ENCODE results near the gene DCTN2.
"Not testable (repeated sequence)": the region's sequence is repeated elsewhere in the genome, so short reads cannot be mapped to it uniquely, and the experiment has no call there.

The DCTN2 gene

GRCh38 chr12:57546438-57547287 lies at the start of gene DCTN2:
DCTN2 (minus strand) TSS chr12:57547192; CDS start chr12:57547063, 129 bp downstream.
- FAIRE-seq, result no peak

- FAIRE-seq, result no peak
These were observed 46.2 kb upstream of the DCTN2 start for GRCh38 chr12:57593187-57593586.

GRCh38 chr12:57592551-57593165 lies 45.7 kb upstream of the DCTN2 start:
- FAIRE-seq, result no peak

- no peak for FAIRE-seq
These were observed 44.9 kb upstream of the DCTN2 start for GRCh38 chr12:57591782-57592325.

- no peak for FAIRE-seq
These were observed 44.1 kb upstream of the DCTN2 start, which contains the start of gene PIP4K2C for GRCh38 chr12:57590864-57591781. PIP4K2C (plus strand) TSS chr12:57591192; CDS start chr12:57591290, 98 bp downstream.

- FAIRE-seq, result no peak
These were observed 43.5 kb upstream of the DCTN2 start for GRCh38 chr12:57590479-57590863.

- FAIRE-seq, result not testable (repeated sequence)
These were observed 42.1 kb upstream of the DCTN2 start for GRCh38 chr12:57588951-57589610.

- no peak for FAIRE-seq
These were observed 39.9 kb upstream of the DCTN2 start for GRCh38 chr12:57586832-57587429.

GRCh38 chr12:57586128-57586527 lies 39.1 kb upstream of the DCTN2 start:
- no peak for FAIRE-seq

- FAIRE-seq, result no peak
These were observed 38.2 kb upstream of the DCTN2 start for GRCh38 chr12:57585156-57585555.

GRCh38 chr12:57584690-57585089 lies 37.7 kb upstream of the DCTN2 start:
- FAIRE-seq, result no peak

GRCh38 chr12:57584050-57584449 lies 37.1 kb upstream of the DCTN2 start:
- no peak for FAIRE-seq

GRCh38 chr12:57583008-57583831 lies 36.2 kb upstream of the DCTN2 start:
- peak; percentile 36 for FAIRE-seq

GRCh38 chr12:57582440-57582839 lies 35.4 kb upstream of the DCTN2 start:
- FAIRE-seq, result no peak

- no peak for FAIRE-seq
These were observed 34.8 kb upstream of the DCTN2 start for GRCh38 chr12:57581802-57582201.

GRCh38 chr12:57580466-57580795 lies 33.4 kb upstream of the DCTN2 start:
- FAIRE-seq, result no peak

- FAIRE-seq, result no peak
These were observed 32.9 kb upstream of the DCTN2 start for GRCh38 chr12:57579677-57580465.

GRCh38 chr12:57579011-57579410 lies 32.0 kb upstream of the DCTN2 start:
- no peak for FAIRE-seq

- no peak for FAIRE-seq
These were observed 31.2 kb upstream of the DCTN2 start for GRCh38 chr12:57577981-57578758.
